Testis (tissue), 3 donors: Measurements from ENCODE around the gene BSPH1. TPM values are rescaled to one million over a fixed set of nuclear protein-coding genes. Genes with fewer than 3 reads are reported as not detected.

Experiments used
- DNase-seq: peaks from one replicate; pipeline ENCODE4 v3.0.0-alpha.2; 2019
- H3K27ac ChIP-seq, 2 donors: fragments of 200-600 bp; sonication (generic); one replicate each; pipeline ENCODE4 v1.5.1; 2019
- H3K27me3 ChIP-seq: fragments of 200-600 bp; sonication (generic); one replicate; pipeline ENCODE4 v1.5.1; 2019
- H3K36me3 ChIP-seq: fragments of 200-600 bp; sonication (generic); one replicate; pipeline ENCODE4 v1.5.1; 2017; ENCODE audit warnings: low read depth; ENCODE audit errors: missing control alignments
- H3K4me1 ChIP-seq: fragments of 200-600 bp; sonication (generic); one replicate; pipeline ENCODE4 v1.5.1; 2019
- H3K4me3 ChIP-seq, 2 donors: fragments of 200-600 bp; sonication (generic); one replicate each; pipeline ENCODE4 v1.5.1; 2017 to 2019
- H3K9me3 ChIP-seq: fragments of 200-600 bp; sonication (generic); one replicate; pipeline ENCODE4 v1.5.1; 2017
- CTCF ChIP-seq, 3 experiments: fragments of 450-650 bp in 2 of 3; fragments of 200-600 bp in 1 of 3; sonication (generic) in 1 of 3; IDR thresholded peaks; one replicate each; pipeline ENCODE4 v1.5.1; 2016 to 2019; ENCODE audit warnings: antibody characterized with exemption in 3 of 3, mild to moderate bottlenecking in 2 of 3, moderate library complexity in 1 of 3
- POLR2A ChIP-seq: fragments of 450-650 bp; IDR thresholded peaks from one replicate; pipeline ENCODE4 v1.6.1; 2017; ENCODE audit warnings: antibody characterized with exemption, mild to moderate bottlenecking, moderate library complexity
- WGBS, 2 donors: methylation state at CpG; one replicate each; pipeline ENCODE4 v1.1.5; 2018; 5-methylcytosine and 5-hydroxymethylcytosine counted together
- intact Hi-C: fragments of 100-400 bp; cut with DNase I; formaldehyde crosslinking; loops from one replicate; pipeline ENCODE4 v1.15.1; 2023; ENCODE audit warnings: low total_unique reads
- polyA plus RNA-seq: library from polyadenylated mRNA; stranded (reverse); fragments of 350-450 nt; fragmentation: Illumina TruSeq; extraction: RNeasy Lipid Tissue Mini Kit (QIAGEN cat#74804); gene quantifications from one replicate; pipeline ENCODE4 v1.2.3, GENCODE V29; 2014; ENCODE audit warnings: low read depth, low replicate concordance; ENCODE audit not compliant: insufficient read depth
- total RNA-seq, 2 donors: library from RNA; depleted of rRNA; stranded (reverse); fragments of >200 nt; gene quantifications; one replicate each; pipeline ENCODE4 v1.2.3, GENCODE V29; 2016

Gene BSPH1
- total and polyA plus RNA-seq, 3 donors from 2014 or later = 0.71 TPM; not detected in 2

DNA sequence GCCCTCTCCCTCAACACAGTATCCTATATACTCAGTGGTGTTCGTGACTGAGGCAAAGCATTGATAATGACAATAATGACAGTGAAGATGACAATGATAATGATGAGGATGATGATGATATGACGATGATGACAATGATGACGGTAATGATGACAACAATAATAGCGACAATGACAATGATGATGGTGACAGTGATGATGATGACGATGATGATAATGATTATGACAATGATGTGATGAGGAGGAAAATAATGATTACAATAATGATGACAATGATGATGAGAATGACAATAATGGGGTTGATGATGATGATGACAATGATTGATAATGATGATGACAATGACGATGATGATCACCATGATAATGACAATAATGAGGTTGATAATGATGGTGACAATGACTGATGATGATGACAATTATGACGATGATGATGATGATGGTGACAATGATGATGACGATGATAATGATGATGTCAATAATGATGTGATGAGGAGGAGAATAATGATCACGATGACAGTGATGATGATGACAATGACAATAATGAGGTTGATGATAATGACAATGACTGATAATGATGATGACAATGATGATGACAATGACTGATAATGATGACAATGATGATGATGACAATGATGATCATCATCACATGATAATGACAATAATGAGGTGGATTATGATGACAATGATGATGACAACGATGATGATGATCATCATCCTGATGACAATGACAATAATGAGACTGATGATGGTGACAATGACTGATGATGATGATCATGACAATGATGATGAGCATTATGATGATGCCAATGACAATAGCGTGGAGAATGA, 19.2 kb upstream of the BSPH1 start:
- intact Hi-C loops = no loop called here
- Histone ChIP-seq H3K4me1 (no peaks in the 10 kb centered on the region), H3K36me3 (no peaks in the 10 kb centered on the region), H3K4me3 (no peak overlapping the region), H3K9me3 (no peaks in the 10 kb centered on the region), H3K27ac (no peak overlapping the region), H3K27me3 (no peaks in the 10 kb centered on the region)
- DNase-seq = no peak
- 85 to 91% methylated on average over 11 of the region's 11 CpGs for WGBS, 2 donors
- no peak for TF ChIP-seq CTCF (IDR thresholded peaks at IDR 0.05)

DNA sequence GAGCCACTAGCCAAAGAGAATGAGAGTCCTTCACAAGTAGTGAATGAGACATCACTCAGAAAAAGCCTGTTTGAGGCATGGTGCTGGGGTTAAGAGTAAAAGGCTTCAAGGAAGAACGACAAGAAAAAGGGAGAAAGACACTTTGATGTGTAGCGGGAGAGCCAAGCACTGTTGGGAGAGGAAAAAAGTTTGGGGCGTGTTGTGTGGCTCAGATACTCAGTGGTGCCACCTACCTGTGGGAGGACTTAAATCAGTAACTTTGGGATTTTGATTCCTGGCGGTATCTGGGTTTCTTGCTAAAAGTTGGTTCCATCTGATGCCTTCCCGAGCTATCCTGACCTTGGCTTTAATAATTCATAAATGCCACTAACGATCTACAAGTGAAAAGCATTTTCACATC, 14.8 kb upstream of the BSPH1 start:
- no peaks in the 10 kb centered on the region for H3K4me1 ChIP-seq
- TF ChIP-seq POLR2A = no peak
- TF ChIP-seq CTCF (IDR thresholded peaks at IDR 0.05) = peak in 2 of 3 experiments; percentile 18 to 26
- H3K27me3 ChIP-seq = no peaks in the 10 kb centered on the region
- 75% methylated on average over 6 of the region's 6 CpGs for WGBS, 2 donors
- H3K9me3 ChIP-seq = no peaks in the 10 kb centered on the region
- no peak overlapping the region for H3K27ac ChIP-seq
- no peak overlapping the region for H3K4me3 ChIP-seq
- intact Hi-C loops = no loop called here
- peak; percentile 39 for DNase-seq
- H3K36me3 ChIP-seq = no peaks in the 10 kb centered on the region

GRCh38 chr19:48004236-48004635, 12.3 kb upstream of the BSPH1 start:
- TF ChIP-seq POLR2A = no peak
- TF ChIP-seq CTCF (IDR thresholded peaks at IDR 0.05) = no peak
- 71 to 76% methylated on average over 5 to 6 of the region's 6 CpGs for WGBS, 2 donors
- intact Hi-C loops = no loop called here
- Histone ChIP-seq H3K36me3 (no peaks in the 10 kb centered on the region), H3K27me3 (no peaks in the 10 kb centered on the region), H3K9me3 (no peaks in the 10 kb centered on the region), H3K4me3 (no peak overlapping the region), H3K4me1 (no peaks in the 10 kb centered on the region), H3K27ac (no peak overlapping the region)
- no peak for DNase-seq

DNA sequence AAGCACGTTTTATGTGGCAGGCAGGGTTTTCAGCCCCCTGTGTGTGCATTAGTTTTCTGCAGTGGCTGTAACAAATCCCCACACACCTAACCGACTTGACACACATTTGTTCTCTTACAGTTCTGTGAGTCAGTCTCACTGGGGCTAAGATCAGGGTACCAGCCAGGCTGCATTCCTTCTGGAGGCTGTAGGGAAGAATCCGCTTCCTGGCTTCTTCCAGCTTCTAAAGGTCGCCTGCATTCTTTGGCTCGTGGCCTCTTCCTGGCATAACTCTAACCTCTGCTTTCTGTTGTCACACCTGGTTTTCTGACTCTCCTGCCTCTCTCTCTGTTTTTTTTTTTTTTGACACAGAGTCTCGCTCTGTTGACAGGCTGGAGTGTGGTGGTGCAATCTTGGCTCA, 8.9 kb upstream of the BSPH1 start:
- Histone ChIP-seq H3K4me1 (no peaks in the 10 kb centered on the region), H3K9me3 (no peaks in the 10 kb centered on the region), H3K36me3 (no peaks in the 10 kb centered on the region), H3K4me3 (no peak overlapping the region), H3K27ac (no peak overlapping the region), H3K27me3 (no peaks in the 10 kb centered on the region)
- TF ChIP-seq CTCF (IDR thresholded peaks at IDR 0.05) = no peak
- TF ChIP-seq POLR2A = no peak
- 83 to 86% methylated on average over 6 of the region's 6 CpGs for WGBS, 2 donors
- intact Hi-C loops = no loop called here
- DNase-seq = no peak

DNA sequence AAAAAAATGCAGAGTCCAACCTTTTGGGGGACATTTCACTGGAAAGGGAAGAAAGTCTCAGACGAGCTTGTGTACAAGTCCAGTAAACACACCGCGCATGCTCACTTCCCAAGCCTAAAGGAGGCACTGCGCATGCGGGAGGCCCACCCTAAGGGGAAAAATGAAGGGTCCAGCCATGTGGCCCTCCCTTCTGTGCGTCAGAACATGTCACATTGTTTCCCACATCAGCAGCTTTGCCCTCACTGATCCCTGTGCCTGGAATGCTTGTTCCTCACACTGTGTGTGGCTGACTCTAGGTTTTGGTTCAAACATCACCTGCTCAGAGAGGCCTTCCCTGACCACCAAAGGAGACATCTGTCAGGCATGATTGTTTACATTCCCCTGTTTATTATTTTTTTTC, 6.8 kb upstream of the BSPH1 start:
- Histone ChIP-seq H3K4me1 (no peaks in the 10 kb centered on the region), H3K9me3 (no peaks in the 10 kb centered on the region), H3K36me3 (no peaks in the 10 kb centered on the region), H3K4me3 (peak overlapping the region; percentile 43 to 44), H3K27ac (no peak overlapping the region), H3K27me3 (no peaks in the 10 kb centered on the region)
- intact Hi-C loops = no loop called here
- TF ChIP-seq CTCF (IDR thresholded peaks at IDR 0.05) (no peak), POLR2A (no peak)
- peak; percentile 70 for DNase-seq
- WGBS, 2 donors = 35 to 69% methylated on average over 6 of the region's 6 CpGs
